ENCODE data around the gene GLCE. TPM values are rescaled to one million over a fixed set of nuclear protein-coding genes. Genes with fewer than 3 reads are reported as not detected.

GLCE gene
- total RNA-seq, 1 donor from 2014 or later: 23.8 TPM

GRCh38 chr15:69185216-69185615, 24.8 kb downstream of the GLCE start:
- ATAC-seq (no peak), DNase-seq (no peak)
- intact Hi-C loops (cut with DNase I): no loop called here
- Histone ChIP-seq H3K4me1 (no peaks in the 10 kb centered on the region), H3K4me3 (no peak overlapping the region), H3K27me3 (no peaks in the 10 kb centered on the region), H3K9me3 (no peaks in the 10 kb centered on the region), H3K27ac (no peak overlapping the region), H3K36me3 (no peaks in the 10 kb centered on the region)
- TF ChIP-seq CTCF (IDR thresholded peaks at IDR 0.05): no peak

- no peaks in the 10 kb centered on the region for H3K9me3 ChIP-seq
- peak; percentile 52 for ATAC-seq
- no peaks in the 10 kb centered on the region for H3K36me3 ChIP-seq
- H3K4me3 ChIP-seq: no peak overlapping the region
- no peak for TF ChIP-seq CTCF (IDR thresholded peaks at IDR 0.05)
- no peak overlapping the region for H3K27ac ChIP-seq
- intact Hi-C loops (cut with DNase I): no loop called here
- H3K4me1 ChIP-seq: no peaks in the 10 kb centered on the region
- DNase-seq: no peak
- H3K27me3 ChIP-seq: no peaks in the 10 kb centered on the region
These were observed 25.3 kb downstream of the GLCE start for GRCh38 chr15:69185706-69186105.

- Histone ChIP-seq H3K27me3 (no peaks in the 10 kb centered on the region), H3K4me3 (no peak overlapping the region), H3K4me1 (no peaks in the 10 kb centered on the region), H3K27ac (no peak overlapping the region), H3K9me3 (no peaks in the 10 kb centered on the region), H3K36me3 (no peaks in the 10 kb centered on the region)
- intact Hi-C loops (cut with DNase I): no loop called here
- TF ChIP-seq CTCF (IDR thresholded peaks at IDR 0.05): no peak
- ATAC-seq (no peak), DNase-seq (no peak)
These were observed 28.7 kb downstream of the GLCE start for GRCh38 chr15:69189157-69189556.

GRCh38 chr15:69190091-69190490, 29.7 kb downstream of the GLCE start:
- Histone ChIP-seq H3K4me1 (peaks cover 8% of the 10 kb centered on the region), H3K4me3 (no peak overlapping the region), H3K27me3 (no peaks in the 10 kb centered on the region), H3K9me3 (no peaks in the 10 kb centered on the region), H3K36me3 (no peaks in the 10 kb centered on the region), H3K27ac (no peak overlapping the region)
- ATAC-seq (no peak), DNase-seq (no peak)
- intact Hi-C loops (cut with DNase I): no loop called here
- TF ChIP-seq CTCF (IDR thresholded peaks at IDR 0.05): no peak

GRCh38 chr15:69190504-69190903, 30.1 kb downstream of the GLCE start:
- DNase-seq: no peak
- no peak overlapping the region for H3K27ac ChIP-seq
- no peak overlapping the region for H3K4me3 ChIP-seq
- no peaks in the 10 kb centered on the region for H3K27me3 ChIP-seq
- H3K4me1 ChIP-seq: peaks cover 8% of the 10 kb centered on the region
- no peaks in the 10 kb centered on the region for H3K36me3 ChIP-seq
- intact Hi-C loops (cut with DNase I): no loop called here
- TF ChIP-seq CTCF (IDR thresholded peaks at IDR 0.05): no peak
- no peak for ATAC-seq
- H3K9me3 ChIP-seq: no peaks in the 10 kb centered on the region
